PFSK-1 (cell line): ENCODE data around the gene AKAP9.

Experiments used
- FOXP2 ChIP-seq: optimal IDR thresholded peaks from 2 replicates; pipeline ENCODE3; 2011; ENCODE audit warnings: borderline replicate concordance, control low read depth, inconsistent platforms; ENCODE audit not compliant: insufficient read depth; ENCODE audit errors: extremely low read length, extremely low read depth
- POLR2AphosphoS5 ChIP-seq: IDR thresholded peaks from 2 replicates; pipeline ENCODE4 v1.6.1; 2012; ENCODE audit warnings: low read depth, mild to moderate bottlenecking, control low read depth, low read length, moderate library complexity
- REST ChIP-seq, 2 experiments: IDR thresholded peaks; 2 replicates each; pipeline versions ENCODE4 v1.6.1 to v1.8.0; 2011 to 2012; ENCODE audit warnings: low read depth in 2 of 2, low read length in 2 of 2, control low read depth in 1 of 2, inconsistent platforms in 1 of 2, mild to moderate bottlenecking in 1 of 2, moderate library complexity in 1 of 2; ENCODE audit not compliant: insufficient read depth in 1 of 2
- SIN3A ChIP-seq: IDR thresholded peaks from 2 replicates; pipeline ENCODE4 v1.6.1; 2012; ENCODE audit warnings: mild to moderate bottlenecking, low read length, moderate library complexity, borderline replicate concordance; ENCODE audit not compliant: insufficient read depth
- TAF1 ChIP-seq: IDR thresholded peaks from 2 replicates; pipeline ENCODE4 v1.6.1; 2012; ENCODE audit warnings: low read length, control low read depth, borderline replicate concordance; ENCODE audit not compliant: insufficient read depth

GRCh38 chr7:92155108-92155739, 214.6 kb downstream of the AKAP9 start:
- TF ChIP-seq REST (IDR thresholded peaks at IDR 0.05; ENCODE audit: insufficient read depth in 1 of 2, low read depth in 2 of 2, low read length in 2 of 2) (no peak), TAF1 (no peak), POLR2AphosphoS5 (no peak), SIN3A (no peak), FOXP2 (no peak)
